ENCODE measurements around the gene TMEM242.

The TMEM242 gene

DNA sequence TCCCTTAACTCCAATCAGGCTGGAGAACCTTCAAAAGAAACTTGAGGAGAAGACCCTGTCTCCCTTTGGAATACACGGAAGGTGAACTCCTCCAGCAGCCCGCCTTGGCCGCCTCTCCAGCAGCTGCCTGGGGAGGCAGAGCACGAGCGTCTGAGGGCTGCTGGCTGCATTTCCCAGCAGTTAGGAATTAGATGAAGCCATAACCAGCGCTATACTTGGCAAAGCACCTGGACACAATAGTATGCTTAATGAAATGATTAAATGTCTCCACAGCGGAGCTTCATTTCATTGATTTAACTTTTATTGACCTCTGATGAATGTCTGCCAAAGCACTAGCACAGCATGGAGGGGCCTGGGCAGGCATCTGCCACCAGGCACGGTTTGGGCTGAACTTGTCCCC is 73.5 kb downstream of the TMEM242 start:
- no peak for DNase-seq (ENCODE audit: low read depth in 2 of 2)

DNA sequence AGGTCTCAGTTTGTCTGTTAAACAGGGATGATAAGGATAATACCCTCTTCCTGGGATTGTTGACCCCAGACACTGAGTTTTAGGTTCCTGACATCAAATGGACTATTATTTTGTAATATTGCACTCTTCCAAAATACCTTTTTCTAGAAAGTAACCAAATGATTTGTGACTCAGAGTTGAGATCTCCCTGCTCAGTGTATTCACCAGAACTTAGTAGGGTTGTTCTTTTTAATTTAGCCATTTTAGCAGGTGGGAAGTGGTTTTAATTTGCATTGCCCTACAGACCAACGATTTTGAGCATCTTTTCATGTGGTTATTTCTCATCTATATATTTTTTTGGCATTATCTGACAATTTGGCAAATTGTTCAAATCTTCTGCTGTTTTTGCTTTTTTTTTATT is 75.1 kb downstream of the TMEM242 start:
- DNase-seq (ENCODE audit: low read depth in 2 of 2) = no peak

DNA sequence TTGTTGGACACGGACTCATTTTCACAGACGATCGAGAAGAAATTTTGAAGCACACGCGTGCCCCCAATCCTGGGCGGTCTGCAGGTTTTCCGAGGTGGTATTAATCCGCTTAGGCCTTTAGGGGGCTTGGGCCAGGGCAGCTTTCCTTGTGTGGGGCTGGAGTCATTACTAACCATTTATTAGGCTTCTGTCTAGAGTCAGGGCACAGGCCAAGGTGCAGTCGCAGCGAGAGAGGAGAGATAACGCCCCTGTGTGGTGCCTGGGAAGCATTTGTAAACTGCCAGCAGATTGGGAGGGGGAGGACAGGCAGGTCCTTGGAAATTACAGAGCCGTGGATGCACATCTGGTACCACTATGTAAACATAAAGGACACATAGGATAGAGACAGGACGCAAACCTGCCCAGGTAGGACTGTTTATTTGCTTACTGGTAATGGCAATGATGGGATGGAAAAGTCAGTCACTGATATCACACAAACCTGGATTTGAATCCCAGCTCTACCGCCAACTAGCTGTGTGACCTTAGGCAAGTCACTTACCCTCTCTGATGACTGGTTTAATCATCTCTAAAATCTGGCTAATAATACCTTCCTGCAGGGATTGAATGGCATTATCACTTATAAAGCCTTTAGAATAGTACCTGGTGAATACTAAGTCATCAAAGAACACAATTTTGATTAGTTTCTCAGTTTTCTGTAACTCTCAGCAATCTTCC is 76.4 kb downstream of the TMEM242 start:
- DNase-seq (ENCODE audit: low read depth in 2 of 2) = no peak

DNA sequence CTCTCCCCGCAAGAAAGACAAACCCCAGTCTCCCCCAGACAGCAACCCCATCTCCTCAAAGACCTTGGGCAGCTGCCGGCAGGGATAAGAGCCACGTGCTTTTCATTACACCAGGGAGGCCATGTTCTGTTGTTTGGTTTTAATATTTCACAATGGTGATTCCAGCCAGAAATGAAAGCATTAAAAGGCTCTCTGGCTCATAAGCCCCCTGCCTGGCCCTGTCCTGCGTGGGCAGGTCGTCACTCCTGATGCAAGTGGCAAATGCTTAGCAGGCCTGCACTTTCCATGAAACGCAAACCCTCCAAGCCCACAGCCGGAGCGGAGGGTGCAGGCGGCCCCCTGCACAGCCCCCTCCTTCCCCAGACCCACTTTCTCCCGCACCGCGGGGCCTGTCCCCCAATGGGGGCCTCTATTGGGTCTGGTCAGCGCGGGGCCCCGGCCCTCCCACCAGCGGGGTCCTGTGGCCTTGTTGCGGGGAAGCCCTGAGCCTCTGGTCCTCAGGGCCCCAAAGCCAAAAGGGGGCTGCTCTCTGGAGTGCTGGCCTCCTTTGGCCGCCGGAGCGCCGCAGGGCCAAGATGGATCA is 77.2 kb downstream of the TMEM242 start:
- no peak for DNase-seq (ENCODE audit: low read depth in 2 of 2)

DNA sequence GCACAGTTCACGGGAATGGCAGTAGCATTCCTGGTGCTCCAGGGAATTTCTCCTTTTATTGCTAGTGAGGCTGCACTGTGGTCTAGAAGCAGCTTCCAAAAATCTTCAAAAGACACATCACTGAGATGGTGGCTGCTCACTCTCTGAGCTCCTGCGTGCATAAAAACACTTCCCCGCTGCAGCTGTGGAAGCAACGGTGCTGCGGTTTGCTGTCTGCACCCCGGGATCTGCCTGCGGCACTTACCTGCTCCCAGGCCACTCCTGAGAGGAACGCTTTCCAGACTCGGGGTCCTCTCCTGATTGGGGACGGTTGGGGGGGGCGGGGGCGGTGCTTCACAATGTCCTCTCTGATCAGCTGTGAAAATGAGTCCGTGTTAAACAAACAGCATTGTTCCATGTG is 77.9 kb downstream of the TMEM242 start:
- DNase-seq (ENCODE audit: low read depth in 2 of 2) = no peak

DNA sequence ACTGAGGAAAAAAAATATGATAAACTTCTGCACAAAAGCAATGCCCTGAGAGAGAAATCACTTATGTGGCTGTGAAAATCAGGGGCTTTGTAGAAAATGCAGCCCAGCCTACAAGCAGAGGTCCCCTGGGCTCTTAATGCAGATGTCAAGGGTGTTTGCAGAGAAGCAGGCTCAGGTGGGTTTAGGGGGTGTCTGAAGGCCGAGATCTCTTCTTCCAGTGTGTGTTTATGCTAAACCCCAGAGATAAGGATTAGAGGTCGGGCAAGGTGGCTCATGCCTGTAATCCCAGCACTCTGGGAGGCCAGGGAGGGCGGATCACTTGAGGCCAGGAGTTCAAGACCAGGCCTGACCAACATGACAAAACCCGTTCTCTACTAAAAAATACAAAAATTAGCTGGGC is 78.5 kb downstream of the TMEM242 start:
- DNase-seq (ENCODE audit: low read depth in 2 of 2) = no peak

DNA sequence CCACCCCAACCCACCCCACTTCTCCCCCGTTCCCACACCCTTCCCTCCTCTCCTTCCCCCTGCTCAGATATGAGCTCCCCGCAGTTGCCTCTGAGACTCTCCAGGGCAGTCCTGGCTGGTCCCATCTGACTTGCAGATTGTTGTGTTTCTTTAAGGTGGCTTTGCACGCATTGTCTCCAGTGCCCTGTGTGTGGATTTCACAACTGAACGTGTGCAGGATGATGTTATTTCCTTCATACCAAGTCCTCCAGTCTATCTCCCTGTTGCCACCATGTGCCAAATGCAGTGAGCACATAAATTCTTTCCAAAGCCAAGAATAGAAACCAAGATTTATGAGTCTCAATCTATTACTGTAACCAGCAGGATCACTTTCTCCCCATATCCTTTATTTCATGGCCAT is 79.1 kb downstream of the TMEM242 start:
- no peak for DNase-seq (ENCODE audit: low read depth in 2 of 2)

GRCh38 chr6:157242791-157243190 is 80.5 kb downstream of the TMEM242 start:
- DNase-seq (ENCODE audit: low read depth in 2 of 2) = no peak

DNA sequence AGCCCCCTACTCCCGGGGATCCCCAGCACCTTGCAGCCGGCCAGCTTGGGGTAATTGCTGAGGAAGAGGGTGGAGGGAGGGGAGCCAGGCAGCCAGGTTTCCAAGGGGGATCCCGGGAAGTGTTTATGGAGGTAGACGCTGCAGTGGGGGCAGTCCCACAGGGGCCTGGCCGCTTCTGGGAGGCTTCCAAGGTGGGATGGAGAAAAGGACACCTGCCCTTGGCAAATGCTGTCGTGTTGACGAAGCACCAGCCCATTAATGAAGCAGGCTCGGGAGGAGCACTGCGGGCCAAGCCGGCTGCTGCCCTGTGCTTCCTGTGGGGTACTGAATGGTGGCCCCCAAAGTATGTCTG is 82.4 kb downstream of the TMEM242 start:
- DNase-seq (ENCODE audit: low read depth in 2 of 2) = no peak

DNA sequence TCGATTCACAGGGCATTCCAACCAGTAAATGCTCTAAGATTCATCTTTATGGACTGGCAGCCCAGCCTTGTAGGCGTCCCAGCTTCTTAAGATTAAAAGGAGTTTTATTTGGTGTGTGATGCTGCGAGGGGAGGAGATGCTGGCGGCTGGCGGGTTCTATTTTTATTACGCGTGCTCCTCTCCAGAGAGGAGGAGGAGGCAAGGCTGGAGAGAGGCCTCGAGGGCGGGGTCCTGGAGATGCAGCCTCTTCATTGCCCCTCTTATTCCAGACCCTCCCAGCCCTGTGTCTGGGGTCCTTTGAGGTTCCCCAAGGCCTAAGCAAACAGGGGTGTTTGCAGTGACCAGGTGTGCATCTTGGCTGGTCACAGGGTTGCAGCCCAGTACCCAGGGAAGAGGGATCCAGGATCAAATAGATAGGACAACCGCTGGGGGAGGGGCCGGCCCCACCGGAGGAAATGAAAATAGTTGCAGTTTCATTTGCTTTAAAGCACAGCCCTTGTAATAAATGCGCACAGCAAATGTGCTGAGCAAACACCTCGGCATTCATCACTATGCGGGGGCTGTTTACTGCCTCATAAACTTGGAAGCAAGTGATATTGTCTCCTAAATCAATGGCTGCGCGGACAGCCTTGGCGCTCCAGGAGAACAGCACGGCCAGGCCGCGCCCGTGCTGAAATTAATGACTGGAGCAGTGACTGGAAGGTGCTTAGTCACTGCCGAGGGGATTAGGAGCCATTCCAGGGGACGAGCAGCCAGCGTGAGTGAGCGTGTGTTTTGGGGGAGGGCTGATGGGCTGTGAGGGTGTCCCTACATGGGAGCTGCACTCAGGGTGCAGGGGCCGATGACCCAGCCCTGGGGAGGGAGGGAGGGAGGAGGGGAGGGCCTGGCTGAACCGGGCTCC is 83.0 kb downstream of the TMEM242 start:
- DNase-seq (ENCODE audit: low read depth in 2 of 2) = no peak

- no peak for DNase-seq (ENCODE audit: low read depth in 2 of 2)
These were observed 83.7 kb downstream of the TMEM242 start for GRCh38 chr6:157239671-157240058.

Data from stimulated activated CD8-positive, alpha-beta memory T cell treated with anti-CD3 and anti-CD28 coated beads, Interleukin-7, amount 100 ng/mL, for 1 hour (primary cell).